Stomach smooth muscle (tissue), 2 donors: Measurements from ENCODE around the gene ARHGEF12.

Source experiments
- H3K27ac ChIP-seq: one replicate; pipeline ENCODE4 v1.7.0; 2013; ENCODE audit warnings: mild to moderate bottlenecking, low read length, inconsistent platforms
- H3K27me3 ChIP-seq, 2 donors: one replicate each; pipeline ENCODE4 v1.7.0; 2013; ENCODE audit warnings: low read length in 2 of 2; ENCODE audit not compliant: insufficient read depth in 2 of 2, control insufficient read depth in 1 of 2
- H3K36me3 ChIP-seq, 2 donors: one replicate each; pipeline ENCODE4 v1.7.0; 2013; ENCODE audit warnings: low read length in 2 of 2; ENCODE audit not compliant: control insufficient read depth in 2 of 2, insufficient read depth in 2 of 2
- H3K4me1 ChIP-seq: one replicate; pipeline ENCODE4 v1.7.0; 2013; ENCODE audit warnings: low read length; ENCODE audit not compliant: control insufficient read depth, insufficient read depth
- H3K4me3 ChIP-seq, 2 donors: one replicate each; pipeline ENCODE4 v1.7.0; 2013; ENCODE audit warnings: low read length in 2 of 2
- H3K9ac ChIP-seq, 2 donors: one replicate each; pipeline ENCODE4 v1.7.0; 2013; ENCODE audit warnings: low read length in 2 of 2, mild to moderate bottlenecking in 1 of 2
- H3K9me3 ChIP-seq, 2 donors: one replicate each; pipeline ENCODE4 v1.7.0; 2013; ENCODE audit warnings: low read length in 2 of 2; ENCODE audit not compliant: control insufficient read depth in 2 of 2
- donor health status: healthy.
- donor health status: Pancreatic carcinoma.

The ARHGEF12 gene

DNA sequence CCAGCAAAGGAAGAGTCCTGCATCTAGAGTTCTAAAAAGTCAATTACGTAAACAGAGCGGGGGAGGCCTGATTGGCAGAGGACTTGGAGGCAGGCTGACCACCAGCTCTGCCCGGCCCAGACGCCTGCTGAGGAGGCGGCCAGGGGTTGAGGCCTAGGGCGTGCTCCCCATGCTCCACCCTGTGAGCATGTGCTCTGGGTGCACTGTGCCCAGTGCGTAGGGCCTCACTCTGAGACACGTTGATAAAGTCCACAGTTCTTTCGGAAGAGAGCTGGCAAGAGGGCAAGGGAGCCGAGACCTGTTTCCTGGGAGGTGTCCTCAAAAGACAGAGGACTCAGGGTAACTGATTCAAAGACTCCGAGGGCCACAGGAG is 200.6 kb downstream of the ARHGEF12 start:
- Histone ChIP-seq H3K9me3 (no peaks in the 10 kb centered on the region), H3K9ac (no peak overlapping the region), H3K36me3 (no peaks in the 10 kb centered on the region), H3K27ac (no peak overlapping the region), H3K4me3 (no peak overlapping the region), H3K27me3 (peaks cover 0 to 6% of the 10 kb centered on the region in 2 donors), H3K4me1 (peaks cover 3% of the 10 kb centered on the region)

- no peak overlapping the region for H3K9ac ChIP-seq
- no peak overlapping the region for H3K4me3 ChIP-seq
- H3K4me1 ChIP-seq, result no peaks in the 10 kb centered on the region
- H3K9me3 ChIP-seq, result no peaks in the 10 kb centered on the region
- peaks cover 0 to 4% of the 10 kb centered on the region in 2 donors for H3K27me3 ChIP-seq
- H3K36me3 ChIP-seq, result no peaks in the 10 kb centered on the region
- no peak overlapping the region for H3K27ac ChIP-seq
Observed at GRCh38 chr11:120537996-120538395, 201.8 kb downstream of the ARHGEF12 start.

DNA sequence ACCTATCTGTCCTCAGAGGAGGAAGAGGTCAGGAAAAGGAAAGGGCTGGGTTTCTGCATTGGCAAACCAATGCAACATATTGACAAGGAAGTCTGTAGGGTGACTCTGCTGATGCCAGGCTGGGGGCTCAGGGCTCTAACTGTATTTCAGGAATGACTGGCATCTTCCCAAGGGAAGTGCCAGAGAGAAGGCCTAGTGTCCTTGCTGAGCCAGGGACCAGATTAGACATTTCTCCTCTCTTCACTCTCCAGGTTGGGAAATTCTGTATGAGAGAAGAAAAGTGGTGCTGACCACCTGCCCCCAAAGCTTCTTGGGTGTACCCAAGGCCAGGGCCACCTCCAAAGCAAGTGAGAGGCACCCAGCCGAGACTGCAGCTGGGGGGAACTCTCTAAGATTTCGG is 202.5 kb downstream of the ARHGEF12 start:
- Histone ChIP-seq H3K9ac (no peak overlapping the region), H3K36me3 (no peaks in the 10 kb centered on the region), H3K4me1 (no peaks in the 10 kb centered on the region), H3K27ac (no peak overlapping the region), H3K4me3 (no peak overlapping the region), H3K27me3 (peaks cover 0 to 4% of the 10 kb centered on the region in 2 donors), H3K9me3 (no peaks in the 10 kb centered on the region)
